B cell (primary cell): ENCODE measurements around the gene IL20. TPM values are rescaled to one million over a fixed set of nuclear protein-coding genes. Genes with fewer than 3 reads are reported as not detected.

Experiments used
- ATAC-seq: fragments of 200-7000 bp; cut with Tn5 transposase; one replicate; pipeline ENCODE4 v1.10.0; 2021; ENCODE audit warnings: low read depth, mild to moderate bottlenecking, moderate number of reproducible peaks, moderate library complexity
- CTCF ChIA-PET: fragments of 350-600 bp; sonication (Branson Sonifier 250); formaldehyde crosslinking; loops from one replicate; lab custom pipeline; 2021; ENCODE audit warnings: antibody characterized with exemption, inconsistent platforms; lab: Charles Lee
- POLR2A ChIA-PET: fragments of 350-600 bp; sonication (Branson Sonifier 250); formaldehyde crosslinking; loops from one replicate; lab custom pipeline; 2021; ENCODE audit warnings: antibody characterized with exemption; lab: Charles Lee
- DNase-seq: peaks from one replicate; pipeline ENCODE4 v3.0.0; 2013
- H2AFZ ChIP-seq: 2 replicates; pipeline ENCODE4 v1.6.1; 2012; ENCODE audit warnings: mild to moderate bottlenecking, low read depth, low read length; ENCODE audit not compliant: insufficient read depth, poor library complexity, severe bottlenecking
- H3K27ac ChIP-seq, 2 donors: 1 replicate in 1 of 2; 2 replicates in 1 of 2; pipeline ENCODE4 v1.5.1; 2012 to 2013; ENCODE audit warnings: low read length in 2 of 2, mild to moderate bottlenecking in 2 of 2, moderate library complexity in 1 of 2
- H3K27me3 ChIP-seq, 4 experiments: fragments of 200-600 bp in 1 of 4; sonication (generic) in 1 of 4; replicated peaks in 1 of 4; 1 replicate in 2 of 4; 2 replicates in 2 of 4; pipeline versions ENCODE4 v1.6.1 to v1.7.0; 2013 to 2016; ENCODE audit warnings: low read length in 3 of 4, mild to moderate bottlenecking in 2 of 4, mixed read lengths in 1 of 4, moderate library complexity in 1 of 4; ENCODE audit not compliant: insufficient read depth in 4 of 4, control insufficient read depth in 3 of 4; ENCODE audit errors: control extremely low read depth in 1 of 4
- H3K36me3 ChIP-seq, 2 experiments: replicated peaks in 1 of 2; 1 replicate in 1 of 2; 2 replicates in 1 of 2; pipeline versions ENCODE4 v1.6.1 to v1.7.1; 2013; ENCODE audit warnings: low read length in 1 of 2; ENCODE audit not compliant: insufficient read depth in 2 of 2, control insufficient read depth in 1 of 2; ENCODE audit errors: control extremely low read depth in 1 of 2, extremely low read depth in 1 of 2
- H3K4me1 ChIP-seq, 2 donors: fragments of 200-600 bp in 1 of 2; sonication (generic) in 1 of 2; 1 replicate in 1 of 2; 2 replicates in 1 of 2; pipeline versions ENCODE4 v1.5.1 to v1.6.1; 2013 to 2017; ENCODE audit warnings: low read length in 2 of 2; ENCODE audit not compliant: control insufficient read depth in 2 of 2, insufficient read depth in 2 of 2
- H3K4me2 ChIP-seq: replicated peaks from 2 replicates; pipeline ENCODE3; 2012; ENCODE audit warnings: mild to moderate bottlenecking, low read depth, low read length; ENCODE audit not compliant: poor library complexity, severe bottlenecking
- H3K4me3 ChIP-seq, 5 experiments: fragments of 200-600 bp in 1 of 5; sonication (generic) in 1 of 5; 1 replicate in 3 of 5; 2 replicates in 2 of 5; pipeline versions ENCODE4 v1.5.1 to v1.7.0; 2011 to 2016; ENCODE audit warnings: low read length in 4 of 5, mild to moderate bottlenecking in 4 of 5, low read depth in 2 of 5, control low read depth in 1 of 5, moderate library complexity in 1 of 5; ENCODE audit not compliant: insufficient read depth in 1 of 5; ENCODE audit errors: control extremely low read depth in 1 of 5, extremely low read depth in 1 of 5
- H3K79me2 ChIP-seq: fragments of 200-600 bp; sonication (generic); one replicate; pipeline ENCODE4 v1.6.0; 2016; ENCODE audit warnings: low read length; ENCODE audit not compliant: control insufficient read depth, insufficient read depth
- H3K9ac ChIP-seq: fragments of 200-600 bp; sonication (generic); 2 replicates; pipeline ENCODE4 v1.6.1; 2017; ENCODE audit warnings: mild to moderate bottlenecking, low read length, moderate library complexity
- H3K9me3 ChIP-seq, 3 donors: one replicate each; pipeline versions ENCODE4 v1.6.1 to v1.7.1; 2013; ENCODE audit warnings: low read length in 2 of 3; ENCODE audit not compliant: control insufficient read depth in 2 of 3, insufficient read depth in 1 of 3; ENCODE audit errors: control extremely low read depth in 1 of 3
- H4K20me1 ChIP-seq: 2 replicates; pipeline ENCODE4 v1.6.0; 2012; ENCODE audit warnings: mild to moderate bottlenecking, low read length; ENCODE audit not compliant: insufficient read depth, control insufficient read depth, poor library complexity, severe bottlenecking
- H3K27ac Mint-ChIP-seq: one replicate; pipeline ENCODE4 v1.8.0; 2021; ENCODE audit warnings: mixed read lengths
- H3K27me3 Mint-ChIP-seq: one replicate; pipeline ENCODE4 v1.8.0; 2021; ENCODE audit warnings: mixed read lengths
- H3K4me1 Mint-ChIP-seq: one replicate; pipeline ENCODE4 v1.8.0; 2021; ENCODE audit warnings: mixed read lengths
- H3K4me3 Mint-ChIP-seq: one replicate; pipeline ENCODE4 v1.8.0; 2021; ENCODE audit warnings: mixed read lengths
- H3K9me3 Mint-ChIP-seq: one replicate; pipeline ENCODE4 v1.8.0; 2022; ENCODE audit warnings: mixed read lengths; ENCODE audit not compliant: insufficient read depth
- EZH2 ChIP-seq: IDR thresholded peaks from 2 replicates; pipeline ENCODE4 v1.6.1; 2012; ENCODE audit warnings: borderline replicate concordance, low read depth, mild to moderate bottlenecking, moderate library complexity, low read length; ENCODE audit not compliant: insufficient read depth, poor library complexity, severe bottlenecking
- WGBS: methylation state at CpG from one replicate; pipeline ENCODE4 v1.1.5; 2013; ENCODE audit warnings: missing lambda C conversion rate; ENCODE audit not compliant: insufficient coverage; 5-methylcytosine and 5-hydroxymethylcytosine counted together
- intact Hi-C: fragments of 100-400 bp; cut with micrococcal nuclease; formaldehyde crosslinking; loops from one replicate; pipeline ENCODE4 v1.10.0; 2022
- polyA plus RNA-seq: library from polyadenylated mRNA; depleted of rRNA; stranded (reverse); fragments of >200 nt; gene quantifications from 2 replicates; pipeline ENCODE4 v1.2.3, GENCODE V29; 2012
- total RNA-seq, 2 donors: library from RNA; stranded (reverse); fragments of 120-200 nt in 1 of 2; gene quantifications; 1 replicate in 1 of 2; 2 replicates in 1 of 2; pipeline versions ENCODE4 v1.2.3 to v1.2.4, GENCODE V29; 2013 to 2022
- TF ChIP-seq, protein P1 (sequence below): fragments of 200-600 bp; IDR thresholded peaks from one replicate; pipeline ENCODE4 v1.8.0; 2022; ENCODE audit warnings: antibody characterized with exemption, mild to moderate bottlenecking

Gene IL20
- total and polyA plus RNA-seq, 2 donors (not counting 1 experiment from before 2014, with no cell fraction given): not detected

DNA sequence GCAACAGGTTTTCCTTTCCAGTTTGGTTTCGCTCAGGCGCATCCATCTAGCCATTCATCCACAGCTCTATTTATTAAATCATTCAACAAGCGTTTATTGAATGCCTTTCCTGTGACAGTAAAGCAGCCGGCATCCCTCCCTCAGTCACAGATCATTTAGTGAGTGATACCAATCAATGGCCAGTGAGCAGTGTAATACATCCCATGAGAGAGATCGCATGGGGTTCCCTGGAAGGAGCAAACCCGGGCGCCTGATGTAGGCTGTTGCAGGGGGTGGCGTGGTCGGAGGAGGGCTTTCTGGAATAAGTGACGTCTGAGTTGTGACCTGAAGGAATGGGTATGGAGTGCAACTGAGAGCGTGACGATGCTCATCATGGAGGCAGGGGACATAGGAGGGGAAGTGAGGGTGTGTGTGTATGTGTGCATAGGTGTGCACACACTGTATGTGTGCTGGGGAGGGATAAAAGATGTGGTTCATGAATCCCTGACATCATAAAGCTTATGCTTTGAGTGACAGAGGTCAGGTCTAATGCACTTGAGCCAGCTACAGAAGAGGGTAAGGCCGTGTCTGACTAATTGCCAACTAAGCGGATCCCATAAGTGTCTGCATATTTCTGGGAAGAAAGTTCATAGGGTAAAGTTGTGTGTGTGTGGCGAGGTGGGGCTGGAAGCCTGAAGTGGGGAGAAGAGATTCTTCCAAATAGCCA is 49.8 kb downstream of the IL20 start:
- H4K20me1 ChIP-seq: peaks cover 100% of the 10 kb centered on the region
- H3K27ac Mint-ChIP-seq: peak overlapping the region; percentile 84
- no peaks in the 10 kb centered on the region for H3K27me3 ChIP-seq
- intact Hi-C loops: loop anchor here (10.0 kb wide), 1 partner anchor 440 kb away; the partner anchor contains the start of gene IKBKE
- peaks cover 88% of the 10 kb centered on the region for H3K4me1 Mint-ChIP-seq
- H3K27ac ChIP-seq: peak overlapping the region; percentile 26 to 88
- TF ChIP-seq EZH2: no peak
- TF ChIP-seq, protein P1, sequence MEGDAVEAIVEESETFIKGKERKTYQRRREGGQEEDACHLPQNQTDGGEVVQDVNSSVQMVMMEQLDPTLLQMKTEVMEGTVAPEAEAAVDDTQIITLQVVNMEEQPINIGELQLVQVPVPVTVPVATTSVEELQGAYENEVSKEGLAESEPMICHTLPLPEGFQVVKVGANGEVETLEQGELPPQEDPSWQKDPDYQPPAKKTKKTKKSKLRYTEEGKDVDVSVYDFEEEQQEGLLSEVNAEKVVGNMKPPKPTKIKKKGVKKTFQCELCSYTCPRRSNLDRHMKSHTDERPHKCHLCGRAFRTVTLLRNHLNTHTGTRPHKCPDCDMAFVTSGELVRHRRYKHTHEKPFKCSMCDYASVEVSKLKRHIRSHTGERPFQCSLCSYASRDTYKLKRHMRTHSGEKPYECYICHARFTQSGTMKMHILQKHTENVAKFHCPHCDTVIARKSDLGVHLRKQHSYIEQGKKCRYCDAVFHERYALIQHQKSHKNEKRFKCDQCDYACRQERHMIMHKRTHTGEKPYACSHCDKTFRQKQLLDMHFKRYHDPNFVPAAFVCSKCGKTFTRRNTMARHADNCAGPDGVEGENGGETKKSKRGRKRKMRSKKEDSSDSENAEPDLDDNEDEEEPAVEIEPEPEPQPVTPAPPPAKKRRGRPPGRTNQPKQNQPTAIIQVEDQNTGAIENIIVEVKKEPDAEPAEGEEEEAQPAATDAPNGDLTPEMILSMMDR: no peak
- ATAC-seq: no peak
- POLR2A ChIA-PET: interaction anchor here (2.8 to 8.6 kb wide), 2 partner anchors 10 to 16 kb away, joined by 11 to 69 read pairs; no protein-coding TSS in a partner anchor
- CTCF ChIA-PET: interaction anchor here (0.7 to 13.0 kb wide), 7 partner anchors 8 to 303 kb away, joined by 3 to 723 read pairs (median 70); partner anchors contain the start of gene EIF2D
- H3K79me2 ChIP-seq: peaks cover 98% of the 10 kb centered on the region
- peak overlapping the region; percentile 81 for H3K4me2 ChIP-seq
- DNase-seq: no peak
- H3K9me3 Mint-ChIP-seq: no peaks in the 10 kb centered on the region
- peaks cover 8 to 96% of the 10 kb centered on the region in 2 experiments for H3K36me3 ChIP-seq
- 87% methylated on average over 11 of the region's 15 CpGs for WGBS
- peak overlapping the region; percentile 96 for H3K9ac ChIP-seq
- no peaks in the 10 kb centered on the region for H3K27me3 Mint-ChIP-seq
- H3K4me1 ChIP-seq: peaks cover 78 to 82% of the 10 kb centered on the region in 2 donors
- H3K4me3 Mint-ChIP-seq: no peak overlapping the region
- no peak overlapping the region for H2AFZ ChIP-seq
- H3K4me3 ChIP-seq: peak overlapping the region; percentile 40 to 99 (median 72)
- no peaks in the 10 kb centered on the region for H3K9me3 ChIP-seq
